CD14-positive monocyte (primary cell): ENCODE data around the gene AP4B1. TPM values are rescaled to one million over a fixed set of nuclear protein-coding genes. Genes with fewer than 3 reads are reported as not detected.
A peak's percentile ranks its signal among the peaks of the same experiment; 100 is the strongest.

Source experiments
- DNase-seq, 3 donors: peaks; one replicate each; pipeline ENCODE4 v3.0.0-alpha.2; 2011 to 2022
- H2AFZ ChIP-seq: 2 replicates; pipeline ENCODE4 v1.6.0; 2012; ENCODE audit warnings: mild to moderate bottlenecking, low read depth, low read length, inconsistent platforms; ENCODE audit not compliant: insufficient read depth, poor library complexity, severe bottlenecking
- H3K27ac ChIP-seq, 2 donors: 1 replicate in 1 of 2; 2 replicates in 1 of 2; pipeline ENCODE4 v1.5.1; 2012 to 2013; ENCODE audit warnings: low read length in 2 of 2, control low read depth in 1 of 2, inconsistent platforms in 1 of 2, low read depth in 1 of 2, mild to moderate bottlenecking in 1 of 2
- H3K27me3 ChIP-seq, 2 donors: one replicate each; pipeline versions ENCODE4 v1.6.0 to v1.6.1; 2011 to 2013; ENCODE audit warnings: low read length in 2 of 2; ENCODE audit not compliant: control insufficient read depth in 2 of 2, insufficient read depth in 2 of 2
- H3K36me3 ChIP-seq, 2 donors: replicated peaks in 1 of 2; 1 replicate in 1 of 2; 2 replicates in 1 of 2; pipeline versions ENCODE4 v1.5.1 to v1.6.1; 2012 to 2013; ENCODE audit warnings: low read length in 2 of 2, control low read depth in 1 of 2, inconsistent platforms in 1 of 2, mild to moderate bottlenecking in 1 of 2; ENCODE audit not compliant: insufficient read depth in 2 of 2, control insufficient read depth in 1 of 2
- H3K4me1 ChIP-seq, 2 donors: 1 replicate in 1 of 2; 2 replicates in 1 of 2; pipeline versions ENCODE4 v1.5.1 to v1.6.1; 2012 to 2013; ENCODE audit warnings: low read length in 2 of 2, control low read depth in 1 of 2, inconsistent platforms in 1 of 2, mild to moderate bottlenecking in 1 of 2, moderate library complexity in 1 of 2; ENCODE audit not compliant: insufficient read depth in 2 of 2, control insufficient read depth in 1 of 2
- H3K4me2 ChIP-seq: replicated peaks from 2 replicates; pipeline ENCODE3; 2012; ENCODE audit warnings: low read length, moderate library complexity, mild to moderate bottlenecking; ENCODE audit not compliant: poor library complexity, severe bottlenecking; ENCODE audit errors: extremely low read depth
- H3K4me3 ChIP-seq, 3 experiments: fragments of 200-600 bp in 1 of 3; sonication (generic) in 1 of 3; replicated peaks in 1 of 3; 1 replicate in 2 of 3; 2 replicates in 1 of 3; pipeline ENCODE4 v1.5.1; 2011 to 2013; ENCODE audit warnings: low read length in 3 of 3, mild to moderate bottlenecking in 3 of 3, control low read depth in 2 of 3, low read depth in 2 of 3, inconsistent platforms in 1 of 3, moderate library complexity in 1 of 3
- H3K79me2 ChIP-seq: 2 replicates; pipeline ENCODE4 v1.6.0; 2012; ENCODE audit warnings: mild to moderate bottlenecking, control low read depth, inconsistent platforms, low read length, moderate library complexity; ENCODE audit not compliant: insufficient read depth
- H3K9ac ChIP-seq: 2 replicates; pipeline ENCODE4 v1.6.0; 2017; ENCODE audit warnings: low read length, mild to moderate bottlenecking; ENCODE audit not compliant: insufficient read depth, poor library complexity, severe bottlenecking
- H3K9me3 ChIP-seq, 2 donors: replicated peaks in 1 of 2; 1 replicate in 1 of 2; 2 replicates in 1 of 2; pipeline versions ENCODE4 v1.5.1 to v1.6.1; 2012 to 2013; ENCODE audit warnings: low read length in 2 of 2, control low read depth in 1 of 2; ENCODE audit not compliant: control insufficient read depth in 1 of 2, insufficient read depth in 1 of 2
- H4K20me1 ChIP-seq: 2 replicates; pipeline ENCODE4 v1.6.0; 2012; ENCODE audit warnings: mild to moderate bottlenecking, low read length, control low read depth, moderate library complexity; ENCODE audit not compliant: insufficient read depth
- H3K27ac Mint-ChIP-seq, 7 donors: one replicate each; pipeline ENCODE4 v1.8.0; 2020; ENCODE audit warnings: mild to moderate bottlenecking in 7 of 7, mixed read lengths in 7 of 7, moderate library complexity in 6 of 7, inconsistent platforms in 2 of 7
- H3K27me3 Mint-ChIP-seq, 3 donors: one replicate each; pipeline ENCODE4 v1.8.0; 2021 to 2022; ENCODE audit warnings: low read depth in 3 of 3, mild to moderate bottlenecking in 3 of 3, mixed read lengths in 3 of 3, moderate library complexity in 3 of 3, inconsistent platforms in 1 of 3
- H3K36me3 Mint-ChIP-seq, 2 donors: one replicate each; pipeline ENCODE4 v1.8.0; 2020; ENCODE audit warnings: mixed read lengths in 2 of 2, inconsistent platforms in 1 of 2, mild to moderate bottlenecking in 1 of 2
- H3K4me1 Mint-ChIP-seq: one replicate; pipeline ENCODE4 v1.8.0; 2020; ENCODE audit warnings: mild to moderate bottlenecking, mixed read lengths
- H3K4me3 Mint-ChIP-seq, 2 donors: one replicate each; pipeline ENCODE4 v1.8.0; 2020; ENCODE audit warnings: mild to moderate bottlenecking in 2 of 2, mixed read lengths in 2 of 2, moderate library complexity in 1 of 2
- H3K9me3 Mint-ChIP-seq, 7 donors: one replicate each; pipeline ENCODE4 v1.8.0; 2020 to 2022; ENCODE audit warnings: mixed read lengths in 7 of 7, mild to moderate bottlenecking in 6 of 7, moderate library complexity in 6 of 7, inconsistent platforms in 2 of 7
- WGBS: methylation state at CpG from one replicate; pipeline ENCODE4 v1.1.5; 2013; ENCODE audit warnings: missing lambda C conversion rate; ENCODE audit not compliant: insufficient coverage; 5-methylcytosine and 5-hydroxymethylcytosine counted together
- intact Hi-C, 2 donors: fragments of 100-400 bp; cut with micrococcal nuclease; formaldehyde crosslinking; loops; one replicate each; pipeline versions ENCODE4 v1.15.0 to v1.15.1; 2023
- polyA plus RNA-seq, 3 donors: library from polyadenylated mRNA; depleted of rRNA in 1 of 3; unstranded in 2 of 3; stranded (reverse) in 1 of 3; fragments of 300-500 nt in 2 of 3; fragments of >200 nt in 1 of 3; fragmentation: Illumina TruSeq in 2 of 3; gene quantifications; 1 replicate in 2 of 3; 2 replicates in 1 of 3; pipeline ENCODE4 v1.2.3, GENCODE V29; 2012 to 2021
- TF ChIP-seq, protein P1 (sequence below): fragments of 200-600 bp; IDR thresholded peaks from one replicate; pipeline ENCODE4 v1.8.0; 2022; ENCODE audit warnings: antibody characterized with exemption, mild to moderate bottlenecking

AP4B1 gene
- polyA plus RNA-seq, 3 donors = 3.5 to 46.3 (median 6.1) TPM

DNA sequence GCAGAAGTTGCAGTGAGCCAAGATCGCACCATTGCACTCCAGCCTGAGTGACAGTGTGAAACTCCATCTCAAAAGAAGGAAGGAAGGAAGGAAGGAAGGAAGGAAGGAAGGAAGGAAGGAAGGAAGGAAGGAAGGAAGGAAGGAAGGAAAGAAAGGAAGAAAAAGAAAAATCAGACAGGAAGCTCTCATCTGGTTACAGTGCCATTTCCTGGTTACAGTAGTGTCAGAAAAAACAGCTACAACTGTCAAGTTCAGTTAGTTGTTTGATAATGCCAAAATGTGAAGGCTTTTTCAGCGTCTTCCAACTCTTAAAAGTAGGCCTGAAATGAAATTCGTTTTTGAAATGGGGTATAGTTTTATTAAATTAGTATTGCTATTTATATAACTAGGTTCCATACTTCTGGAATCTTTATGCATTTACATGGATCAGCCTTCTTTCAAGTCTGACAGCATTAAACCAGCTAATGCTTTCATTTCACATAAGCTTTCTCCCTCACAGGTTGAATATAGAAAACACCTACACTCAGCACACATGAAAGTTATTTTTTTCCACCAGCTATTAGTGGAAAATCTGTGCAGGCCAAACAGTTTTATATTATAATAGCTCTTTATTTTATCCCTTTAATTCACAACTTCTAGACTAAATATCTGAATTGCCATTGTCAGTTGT lies 54.3 kb downstream of the AP4B1 start:
- intact Hi-C loops = no loop called here
- Histone ChIP-seq H3K27ac (peak overlapping the region in 1 of 2 donors; percentile 65), H3K4me1 (peaks cover 25 to 30% of the 10 kb centered on the region in 2 donors), H3K9me3 (peaks cover 0 to 4% of the 10 kb centered on the region in 2 donors), H3K27me3 (no peaks in the 10 kb centered on the region), H3K4me3 (no peak overlapping the region), H3K9ac (no peak overlapping the region), H3K79me2 (peaks cover 10% of the 10 kb centered on the region), H3K36me3 (peaks cover 21 to 66% of the 10 kb centered on the region in 2 donors), H2AFZ (no peak overlapping the region), H4K20me1 (no peaks in the 10 kb centered on the region), H3K4me2 (no peak overlapping the region)
- Mint-ChIP-seq H3K36me3 (peaks cover 49 to 67% of the 10 kb centered on the region in 2 donors), H3K4me1 (peaks cover 36% of the 10 kb centered on the region), H3K27me3 (peaks cover 0 to 1% (median 0%) of the 10 kb centered on the region in 3 donors), H3K4me3 (no peak overlapping the region), H3K27ac (peak overlapping the region in 6 of 7 donors; percentile 14 to 88 (median 62)), H3K9me3 (peaks cover 7 to 17% (median 12%) of the 10 kb centered on the region in 7 donors)
- no CpG with 5 or more reads among the region's 3 CpGs for WGBS
- no peak for DNase-seq
- TF ChIP-seq, protein P1, sequence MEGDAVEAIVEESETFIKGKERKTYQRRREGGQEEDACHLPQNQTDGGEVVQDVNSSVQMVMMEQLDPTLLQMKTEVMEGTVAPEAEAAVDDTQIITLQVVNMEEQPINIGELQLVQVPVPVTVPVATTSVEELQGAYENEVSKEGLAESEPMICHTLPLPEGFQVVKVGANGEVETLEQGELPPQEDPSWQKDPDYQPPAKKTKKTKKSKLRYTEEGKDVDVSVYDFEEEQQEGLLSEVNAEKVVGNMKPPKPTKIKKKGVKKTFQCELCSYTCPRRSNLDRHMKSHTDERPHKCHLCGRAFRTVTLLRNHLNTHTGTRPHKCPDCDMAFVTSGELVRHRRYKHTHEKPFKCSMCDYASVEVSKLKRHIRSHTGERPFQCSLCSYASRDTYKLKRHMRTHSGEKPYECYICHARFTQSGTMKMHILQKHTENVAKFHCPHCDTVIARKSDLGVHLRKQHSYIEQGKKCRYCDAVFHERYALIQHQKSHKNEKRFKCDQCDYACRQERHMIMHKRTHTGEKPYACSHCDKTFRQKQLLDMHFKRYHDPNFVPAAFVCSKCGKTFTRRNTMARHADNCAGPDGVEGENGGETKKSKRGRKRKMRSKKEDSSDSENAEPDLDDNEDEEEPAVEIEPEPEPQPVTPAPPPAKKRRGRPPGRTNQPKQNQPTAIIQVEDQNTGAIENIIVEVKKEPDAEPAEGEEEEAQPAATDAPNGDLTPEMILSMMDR = no peak

DNA sequence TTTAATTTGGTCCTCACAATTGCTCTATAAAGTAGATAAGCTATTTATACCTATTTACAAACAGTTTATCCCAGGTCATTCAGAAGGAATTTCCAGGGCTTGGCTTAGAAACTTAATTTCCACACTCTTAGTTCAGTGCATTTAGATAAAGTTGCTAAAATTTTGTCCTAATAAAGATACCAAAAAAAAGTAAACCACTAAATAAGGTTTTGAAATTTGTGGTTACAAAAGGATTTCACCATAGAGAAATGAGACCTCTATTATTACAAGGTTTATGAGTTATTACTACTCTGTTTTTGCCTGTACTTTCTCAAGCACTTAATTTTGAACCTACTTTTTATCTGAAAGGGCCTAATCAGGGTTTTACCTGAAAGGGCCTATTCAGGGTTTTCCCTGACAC lies 55.5 kb downstream of the AP4B1 start:
- no peak overlapping the region for H3K4me3 ChIP-seq
- H4K20me1 ChIP-seq = no peaks in the 10 kb centered on the region
- peaks cover 25% of the 10 kb centered on the region for H3K4me1 Mint-ChIP-seq
- H3K4me1 ChIP-seq = peaks cover 17 to 20% of the 10 kb centered on the region in 2 donors
- H3K27me3 Mint-ChIP-seq = peaks cover 0 to 1% (median 0%) of the 10 kb centered on the region in 3 donors
- peak overlapping the region in 4 of 7 donors; percentile 59 to 74 (median 71) for H3K27ac Mint-ChIP-seq
- H3K9ac ChIP-seq = no peak overlapping the region
- DNase-seq = peak in 1 of 3 donors; percentile 53
- no peaks in the 10 kb centered on the region for H3K27me3 ChIP-seq
- TF ChIP-seq, protein P1 = no peak
- peak overlapping the region; percentile 25 for H3K4me2 ChIP-seq
- peaks cover 7 to 17% (median 12%) of the 10 kb centered on the region in 7 donors for H3K9me3 Mint-ChIP-seq
- no peak overlapping the region for H3K4me3 Mint-ChIP-seq
- peaks cover 0 to 4% of the 10 kb centered on the region in 2 donors for H3K9me3 ChIP-seq
- no peak overlapping the region for H2AFZ ChIP-seq
- H3K79me2 ChIP-seq = peaks cover 6% of the 10 kb centered on the region
- peaks cover 42 to 67% of the 10 kb centered on the region in 2 donors for H3K36me3 Mint-ChIP-seq
- H3K27ac ChIP-seq = peak overlapping the region in 1 of 2 donors; percentile 65
- H3K36me3 ChIP-seq = peaks cover 28 to 68% of the 10 kb centered on the region in 2 donors
- intact Hi-C loops = loop anchor here in 1 of 2 donors (5.0 kb wide), 1 partner anchor 38 kb away; the partner anchor contains the start of gene BCL2L15
